ENCODE results near the gene GAN.

The GAN gene

DNA sequence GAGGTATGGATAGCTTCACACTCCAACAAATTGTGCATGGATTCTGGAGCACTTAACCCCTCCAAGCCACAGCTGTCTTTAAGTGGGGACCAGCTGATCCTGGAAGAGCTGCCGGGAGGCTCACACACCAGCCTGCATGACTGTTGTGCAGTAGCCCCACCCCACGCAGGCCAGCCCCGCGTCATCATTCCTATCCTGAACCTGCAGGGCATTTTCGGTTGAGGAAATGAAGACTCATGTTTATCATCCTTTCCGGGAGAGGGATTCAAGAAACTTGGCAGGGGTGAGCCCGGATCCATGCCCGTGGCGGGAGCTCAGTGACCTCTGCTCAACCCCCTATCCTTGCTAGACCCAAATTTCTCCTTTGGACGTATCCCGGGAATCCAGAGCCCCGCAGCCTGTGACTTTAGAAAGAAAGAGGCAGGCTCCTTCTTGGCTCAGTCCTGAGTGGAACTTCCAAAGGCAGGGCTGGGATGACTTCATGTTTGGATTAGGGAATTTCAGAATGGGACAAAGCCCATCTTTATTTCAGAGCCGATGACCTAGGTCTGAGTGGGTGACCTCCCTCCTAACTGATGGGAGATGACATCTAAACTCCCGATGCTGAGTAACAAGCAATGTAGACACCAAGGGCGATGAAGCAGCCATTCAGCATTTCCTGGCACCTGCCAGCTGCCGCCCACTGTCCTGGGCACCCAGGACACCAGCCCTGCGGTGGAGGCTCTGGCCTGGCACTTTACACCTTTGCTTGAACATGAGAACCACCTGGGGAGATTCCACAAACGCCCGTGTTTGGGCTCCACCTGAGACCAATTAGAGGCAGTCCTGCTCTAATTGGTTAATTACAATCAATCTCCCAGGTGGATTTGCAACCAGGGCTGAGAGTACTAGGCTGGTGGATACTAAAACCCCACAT lies 86.5 kb downstream of the GAN start (continued):
- TF ChIP-seq IKZF3 (tag by site-specific recombination; IDR thresholded peaks at IDR 0.05) (no peak), TRIM28 (IDR thresholded peaks at IDR 0.05; ENCODE audit: borderline replicate concordance, low read length) (no peak), ZNF341 (tag by site-specific recombination; IDR thresholded peaks at IDR 0.05; ENCODE audit: low read depth) (no peak), KLF9 (tag by site-specific recombination; IDR thresholded peaks at IDR 0.05; ENCODE audit: low read depth) (no peak), ZNF707 (tag by site-specific recombination; IDR thresholded peaks at IDR 0.05) (no peak), KLF1 (tag by site-specific recombination; IDR thresholded peaks at IDR 0.05) (no peak), ZSCAN23 (tag by site-specific recombination; IDR thresholded peaks at IDR 0.05) (no peak), ZNF335 (tag by site-specific recombination; conservative IDR thresholded peaks at IDR 0.05) (no peak)
- TF ChIP-seq, protein P1, sequence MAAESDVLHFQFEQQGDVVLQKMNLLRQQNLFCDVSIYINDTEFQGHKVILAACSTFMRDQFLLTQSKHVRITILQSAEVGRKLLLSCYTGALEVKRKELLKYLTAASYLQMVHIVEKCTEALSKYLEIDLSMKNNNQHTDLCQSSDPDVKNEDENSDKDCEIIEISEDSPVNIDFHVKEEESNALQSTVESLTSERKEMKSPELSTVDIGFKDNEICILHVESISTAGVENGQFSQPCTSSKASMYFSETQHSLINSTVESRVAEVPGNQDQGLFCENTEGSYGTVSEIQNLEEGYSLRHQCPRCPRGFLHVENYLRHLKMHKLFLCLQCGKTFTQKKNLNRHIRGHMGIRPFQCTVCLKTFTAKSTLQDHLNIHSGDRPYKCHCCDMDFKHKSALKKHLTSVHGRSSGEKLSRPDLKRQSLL (tag by site-specific recombination; IDR thresholded peaks at IDR 0.05) = no peak

DNA sequence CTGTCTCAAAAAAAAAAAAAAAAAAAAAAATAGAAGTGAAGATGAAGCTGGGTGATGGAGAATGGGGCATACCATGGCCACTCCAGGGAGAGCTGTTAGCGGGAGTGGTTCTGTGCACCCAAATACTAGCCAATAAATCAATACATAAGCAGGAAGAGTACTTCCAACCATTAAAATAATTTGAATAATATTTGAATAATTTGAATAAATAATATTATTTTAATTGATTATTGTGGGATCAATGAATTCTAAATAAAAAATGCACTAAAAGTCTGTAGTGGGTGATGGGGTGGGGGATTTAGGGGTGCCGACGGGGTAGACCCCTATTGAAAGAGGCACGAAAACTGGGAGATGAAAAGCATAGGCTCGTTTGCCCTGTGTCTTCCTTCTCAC lies 88.4 kb downstream of the GAN start:
- Histone ChIP-seq H3K4me1 (ENCODE audit: control insufficient read depth, insufficient read depth, low read length) (no peaks in the 10 kb centered on the region; the same call in 1 of the 2 replicates), H3K27ac (ENCODE audit: extremely low read depth, low read depth, low read length) (no peak overlapping the region), H3K4me3 (ENCODE audit: low read depth, low read length) (no peak overlapping the region), H3K9me3 (ENCODE audit: control insufficient read depth, insufficient read depth, low read depth, low read length) (no peaks in the 10 kb centered on the region), H3K36me3 (ENCODE audit: control insufficient read depth in 2 of 2, insufficient read depth in 1 of 2, low read length in 2 of 2) (no peaks in the 10 kb centered on the region)
- CTCF ChIA-PET = interaction anchor here (0.6 to 1.9 kb wide), 14 partner anchors 9 to 1288 kb away, joined by 3 to 10 read pairs (median 4); no protein-coding TSS in a partner anchor
- POLR2A ChIA-PET = interaction anchor here (0.6 kb wide), 1 partner anchor 402 kb away, joined by 5 read pairs; no protein-coding TSS in a partner anchor
- TF ChIP-seq WT1 (tag by site-specific recombination; IDR thresholded peaks at IDR 0.05) = no peak
- TF ChIP-seq, protein P2, sequence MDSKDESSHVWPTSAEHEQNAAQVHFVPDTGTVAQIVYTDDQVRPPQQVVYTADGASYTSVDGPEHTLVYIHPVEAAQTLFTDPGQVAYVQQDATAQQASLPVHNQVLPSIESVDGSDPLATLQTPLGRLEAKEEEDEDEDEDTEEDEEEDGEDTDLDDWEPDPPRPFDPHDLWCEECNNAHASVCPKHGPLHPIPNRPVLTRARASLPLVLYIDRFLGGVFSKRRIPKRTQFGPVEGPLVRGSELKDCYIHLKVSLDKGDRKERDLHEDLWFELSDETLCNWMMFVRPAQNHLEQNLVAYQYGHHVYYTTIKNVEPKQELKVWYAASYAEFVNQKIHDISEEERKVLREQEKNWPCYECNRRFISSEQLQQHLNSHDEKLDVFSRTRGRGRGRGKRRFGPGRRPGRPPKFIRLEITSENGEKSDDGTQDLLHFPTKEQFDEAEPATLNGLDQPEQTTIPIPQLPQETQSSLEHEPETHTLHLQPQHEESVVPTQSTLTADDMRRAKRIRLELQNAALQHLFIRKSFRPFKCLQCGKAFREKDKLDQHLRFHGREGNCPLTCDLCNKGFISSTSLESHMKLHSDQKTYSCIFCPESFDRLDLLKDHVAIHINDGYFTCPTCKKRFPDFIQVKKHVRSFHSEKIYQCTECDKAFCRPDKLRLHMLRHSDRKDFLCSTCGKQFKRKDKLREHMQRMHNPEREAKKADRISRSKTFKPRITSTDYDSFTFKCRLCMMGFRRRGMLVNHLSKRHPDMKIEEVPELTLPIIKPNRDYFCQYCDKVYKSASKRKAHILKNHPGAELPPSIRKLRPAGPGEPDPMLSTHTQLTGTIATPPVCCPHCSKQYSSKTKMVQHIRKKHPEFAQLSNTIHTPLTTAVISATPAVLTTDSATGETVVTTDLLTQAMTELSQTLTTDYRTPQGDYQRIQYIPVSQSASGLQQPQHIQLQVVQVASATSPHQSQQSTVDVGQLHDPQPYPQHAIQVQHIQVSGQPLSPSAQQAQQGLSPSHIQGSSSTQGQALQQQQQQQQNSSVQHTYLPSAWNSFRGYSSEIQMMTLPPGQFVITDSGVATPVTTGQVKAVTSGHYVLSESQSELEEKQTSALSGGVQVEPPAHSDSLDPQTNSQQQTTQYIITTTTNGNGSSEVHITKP (tag by site-specific recombination; IDR thresholded peaks at IDR 0.05) = peak; percentile 41; the same call in 1 of the 2 replicates
- peak; percentile 29; the same call in 1 of the 2 replicates for TF ChIP-seq ZNF335 (tag by site-specific recombination; conservative IDR thresholded peaks at IDR 0.05)

DNA sequence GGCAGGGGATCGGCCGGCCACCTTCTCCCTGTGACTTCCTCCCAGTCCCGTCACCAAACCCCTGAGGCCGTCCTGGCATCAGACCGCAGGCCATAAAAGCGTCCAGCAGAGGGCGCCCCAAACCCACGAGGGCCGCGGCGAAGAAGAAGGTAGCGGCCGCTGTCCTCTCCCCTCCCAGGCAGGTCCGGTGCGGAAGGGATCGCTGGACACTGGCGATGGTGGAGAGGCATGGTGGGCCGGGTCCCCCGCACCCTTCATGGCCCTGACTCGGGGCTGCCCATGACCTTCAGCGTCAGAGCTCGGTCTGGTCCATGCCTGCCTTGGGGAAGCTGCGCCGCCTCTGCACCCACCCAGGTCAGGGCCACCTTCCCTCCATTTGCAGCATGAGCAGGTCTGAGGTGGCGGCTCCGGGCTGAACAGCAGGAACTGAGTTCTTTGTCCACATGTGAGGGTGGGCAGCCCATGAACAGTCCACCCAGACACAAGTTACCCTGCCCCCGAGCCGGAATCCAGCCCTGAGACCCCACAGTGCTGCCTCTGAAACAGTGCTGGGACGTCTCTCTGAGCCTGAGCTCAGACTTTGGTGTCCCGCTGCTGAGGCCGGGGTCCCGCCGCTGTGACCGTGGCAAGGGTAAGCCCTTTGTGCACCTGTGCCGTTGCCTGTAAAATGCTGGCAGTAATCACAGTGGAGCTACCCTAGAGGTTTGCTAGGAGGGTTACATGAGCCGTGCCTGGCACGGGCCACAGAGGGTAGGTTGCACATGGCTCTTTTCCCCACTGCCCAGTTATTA lies 89.0 kb downstream of the GAN start:
- H3K4me1 ChIP-seq (ENCODE audit: control insufficient read depth, insufficient read depth, low read length) = no peaks in the 10 kb centered on the region; the same call in 1 of the 2 replicates
- H3K27ac ChIP-seq (ENCODE audit: extremely low read depth, low read depth, low read length) = no peak overlapping the region
- POLR2A ChIA-PET = interaction anchor here (0.6 kb wide), 1 partner anchor 403 kb away, joined by 5 read pairs; no protein-coding TSS in a partner anchor
- no peaks in the 10 kb centered on the region for H3K36me3 ChIP-seq (ENCODE audit: control insufficient read depth in 2 of 2, insufficient read depth in 1 of 2, low read length in 2 of 2)
- no peaks in the 10 kb centered on the region for H3K9me3 ChIP-seq (ENCODE audit: control insufficient read depth, insufficient read depth, low read depth, low read length)
- CTCF ChIA-PET = interaction anchor here (0.5 to 1.9 kb wide), 19 partner anchors 10 to 894 kb away, joined by 3 to 10 read pairs (median 4); no protein-coding TSS in a partner anchor
- peak overlapping the region; percentile 27 for H3K4me3 ChIP-seq (ENCODE audit: low read depth, low read length)
- TF ChIP-seq OVOL3 (tag by site-specific recombination; IDR thresholded peaks at IDR 0.05) = no peak
- no peak for TF ChIP-seq KLF8 (tag by site-specific recombination; IDR thresholded peaks at IDR 0.05)
- TF ChIP-seq OSR2 (tag by site-specific recombination; IDR thresholded peaks at IDR 0.05) = no peak
- TF ChIP-seq KLF7 (tag by site-specific recombination; IDR thresholded peaks at IDR 0.05; ENCODE audit: borderline replicate concordance) = no peak
- no peak for TF ChIP-seq ZNF514 (tag by site-specific recombination; IDR thresholded peaks at IDR 0.05)
- no peak for TF ChIP-seq ZNF114 (tag by site-specific recombination; IDR thresholded peaks at IDR 0.05)
- peak; percentile 90 for TF ChIP-seq ZNF654 (tag by site-specific recombination; IDR thresholded peaks at IDR 0.05; ENCODE audit: low read depth)
- no peak for TF ChIP-seq ZNF16 (tag by site-specific recombination; IDR thresholded peaks at IDR 0.05; ENCODE audit: low read depth)
- TF ChIP-seq, protein P3, sequence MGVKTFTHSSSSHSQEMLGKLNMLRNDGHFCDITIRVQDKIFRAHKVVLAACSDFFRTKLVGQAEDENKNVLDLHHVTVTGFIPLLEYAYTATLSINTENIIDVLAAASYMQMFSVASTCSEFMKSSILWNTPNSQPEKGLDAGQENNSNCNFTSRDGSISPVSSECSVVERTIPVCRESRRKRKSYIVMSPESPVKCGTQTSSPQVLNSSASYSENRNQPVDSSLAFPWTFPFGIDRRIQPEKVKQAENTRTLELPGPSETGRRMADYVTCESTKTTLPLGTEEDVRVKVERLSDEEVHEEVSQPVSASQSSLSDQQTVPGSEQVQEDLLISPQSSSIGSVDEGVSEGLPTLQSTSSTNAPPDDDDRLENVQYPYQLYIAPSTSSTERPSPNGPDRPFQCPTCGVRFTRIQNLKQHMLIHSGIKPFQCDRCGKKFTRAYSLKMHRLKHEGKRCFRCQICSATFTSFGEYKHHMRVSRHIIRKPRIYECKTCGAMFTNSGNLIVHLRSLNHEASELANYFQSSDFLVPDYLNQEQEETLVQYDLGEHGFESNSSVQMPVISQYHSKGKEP (tag by site-specific recombination; IDR thresholded peaks at IDR 0.05) = no peak
- no peak for TF ChIP-seq ZNF76 (tag by site-specific recombination; IDR thresholded peaks at IDR 0.05; ENCODE audit: borderline replicate concordance, low read depth)
